Transverse colon (tissue), 4 donors: ENCODE data around the gene KCNA2. TPM values are rescaled to one million over a fixed set of nuclear protein-coding genes. Genes with fewer than 3 reads are reported as not detected.

Source experiments
- DNase-seq: peaks from one replicate; pipeline ENCODE4 v3.0.0-alpha.2; 2019
- H3K27ac ChIP-seq, 4 donors: fragments of 200-600 bp; sonication (generic); 2 replicates each; pipeline ENCODE4 v1.5.1; 2016 to 2018; ENCODE audit warnings: inconsistent platforms in 4 of 4
- H3K27me3 ChIP-seq: fragments of 200-600 bp; sonication (generic); 2 replicates; pipeline ENCODE4 v1.5.1; 2017; ENCODE audit warnings: inconsistent platforms
- H3K36me3 ChIP-seq, 4 donors: fragments of 200-600 bp; sonication (generic); 2 replicates each; pipeline ENCODE4 v1.5.1; 2017 to 2019; ENCODE audit warnings: inconsistent platforms in 4 of 4
- H3K4me1 ChIP-seq, 4 donors: fragments of 200-600 bp; sonication (generic); 2 replicates each; pipeline ENCODE4 v1.5.1; 2017 to 2020; ENCODE audit warnings: inconsistent platforms in 4 of 4
- H3K4me3 ChIP-seq, 4 donors: fragments of 200-600 bp; sonication (generic); 1 replicate in 1 of 4; 2 replicates in 3 of 4; pipeline versions ENCODE4 v1.5.1 to v1.6.1; 2017 to 2019; ENCODE audit warnings: inconsistent platforms in 4 of 4
- H3K9me3 ChIP-seq, 2 donors: fragments of 200-600 bp; sonication (generic); 2 replicates each; pipeline ENCODE4 v1.5.1; 2017 to 2019; ENCODE audit warnings: inconsistent platforms in 2 of 2
- CTCF ChIP-seq, 5 experiments: fragments of 200-600 bp in 3 of 5; fragments of 450-650 bp in 2 of 5; sonication (generic) in 3 of 5; IDR thresholded peaks; 1 replicate in 2 of 5; 2 replicates in 3 of 5; pipeline ENCODE4 v1.5.1; 2016 to 2017; ENCODE audit warnings: antibody characterized with exemption in 5 of 5, inconsistent platforms in 3 of 5, mild to moderate bottlenecking in 2 of 5, moderate library complexity in 1 of 5
- EP300 ChIP-seq: sonication (generic); formaldehyde crosslinking; IDR thresholded peaks from one replicate; pipeline ENCODE4 v1.6.1; 2017; ENCODE audit warnings: antibody characterized with exemption, low read depth
- POLR2A ChIP-seq: fragments of 450-650 bp; IDR thresholded peaks from one replicate; pipeline ENCODE4 v1.6.1; 2016; ENCODE audit warnings: antibody characterized with exemption, mild to moderate bottlenecking, moderate library complexity
- POLR2AphosphoS5 ChIP-seq, 3 donors: sonication (generic); formaldehyde crosslinking; IDR thresholded peaks; one replicate each; pipeline ENCODE4 v1.6.1; 2016; ENCODE audit warnings: antibody characterized with exemption in 3 of 3
- WGBS, 2 donors: methylation state at CpG; one replicate each; pipeline ENCODE4 v1.1.5; 2018; ENCODE audit warnings: low coverage in 1 of 2; 5-methylcytosine and 5-hydroxymethylcytosine counted together
- in situ Hi-C, 4 donors: fragments of 200-750 bp; cut with MboI; loops; one replicate each; pipeline versions ENCODE4 v1.15.0 to v1.15.1; 2017; ENCODE audit warnings: low sequenced_read_pairs in 3 of 4, low pct_ligation_motif_present in 1 of 4, low pct_unique_long_range_greater_than_20kb in 1 of 4
- intact Hi-C: fragments of 100-400 bp; cut with DNase I; formaldehyde crosslinking; loops from one replicate; pipeline ENCODE4 v1.15.1; 2023; ENCODE audit warnings: low total_unique reads
- total RNA-seq, 4 donors: library from RNA; depleted of rRNA; stranded (reverse); fragments of >200 nt; gene quantifications; one replicate each; pipeline ENCODE4 v1.1.0, GENCODE V29; 2016

The KCNA2 gene
- total RNA-seq, 4 donors from 2014 or later: 0.40 to 1.7 (median 0.68) TPM; not detected in 1

GRCh38 chr1:110627764-110628163 lies 21.6 kb upstream of the KCNA2 start:
- H3K9me3 ChIP-seq: no peaks in the 10 kb centered on the region
- no peak for TF ChIP-seq EP300
- TF ChIP-seq POLR2A: no peak
- in situ Hi-C loops: loop anchor here in 2 of 4 donors (10.0 to 25.0 kb wide), 2 partner anchors 135 to 137 kb away; no protein-coding TSS in a partner anchor
- no peak overlapping the region for H3K4me3 ChIP-seq
- 58 to 78% methylated on average over 2 of the region's 2 CpGs for WGBS, 2 donors
- no peak overlapping the region for H3K27ac ChIP-seq
- peaks cover 0 to 3% (median 0%) of the 10 kb centered on the region in 4 donors for H3K4me1 ChIP-seq
- no peaks in the 10 kb centered on the region for H3K36me3 ChIP-seq
- intact Hi-C loops: loop anchor here (5.0 kb wide), 1 partner anchor 150 kb away; no protein-coding TSS in a partner anchor
- DNase-seq: no peak
- H3K27me3 ChIP-seq: peaks cover 13% of the 10 kb centered on the region

- intact Hi-C loops: loop anchor here (5.0 kb wide), 1 partner anchor 150 kb away; no protein-coding TSS in a partner anchor
- no peak overlapping the region for H3K4me3 ChIP-seq
- WGBS, 2 donors: 59 to 73% methylated on average over 4 to 7 of the region's 7 CpGs
- no peaks in the 10 kb centered on the region for H3K9me3 ChIP-seq
- H3K36me3 ChIP-seq: no peaks in the 10 kb centered on the region
- TF ChIP-seq EP300 (no peak), CTCF (IDR thresholded peaks at IDR 0.05) (no peak), POLR2AphosphoS5 (IDR thresholded peaks at IDR 0.05) (no peak), POLR2A (no peak)
- peaks cover 11% of the 10 kb centered on the region for H3K27me3 ChIP-seq
- in situ Hi-C loops: loop anchor here in 2 of 4 donors (10.0 to 25.0 kb wide), 2 partner anchors 135 to 138 kb away; no protein-coding TSS in a partner anchor
- H3K4me1 ChIP-seq: peaks cover 0 to 3% (median 0%) of the 10 kb centered on the region in 4 donors
- no peak overlapping the region for H3K27ac ChIP-seq
- no peak for DNase-seq
Measured at GRCh38 chr1:110626889-110627288, 20.7 kb upstream of the KCNA2 start.

- intact Hi-C loops (no loop called here), in situ Hi-C loops (loop anchor here in 2 of 4 donors (5.0 to 10.0 kb wide), 2 partner anchors 144 to 147 kb away; no protein-coding TSS in a partner anchor)
- Histone ChIP-seq H3K27ac (no peak overlapping the region), H3K9me3 (no peaks in the 10 kb centered on the region), H3K4me3 (no peak overlapping the region), H3K36me3 (no peaks in the 10 kb centered on the region), H3K4me1 (peaks cover 0 to 12% (median 6%) of the 10 kb centered on the region in 4 donors), H3K27me3 (peaks cover 27% of the 10 kb centered on the region)
- TF ChIP-seq EP300 (no peak), CTCF (IDR thresholded peaks at IDR 0.05) (no peak), POLR2AphosphoS5 (IDR thresholded peaks at IDR 0.05) (no peak), POLR2A (no peak)
- WGBS, 2 donors: 62 to 65% methylated on average over 5 to 7 of the region's 7 CpGs
- DNase-seq: no peak
Measured at GRCh38 chr1:110620686-110621085, 14.5 kb upstream of the KCNA2 start.

GRCh38 chr1:110620250-110620615 lies 14.1 kb upstream of the KCNA2 start:
- no peak overlapping the region for H3K4me3 ChIP-seq
- peak; percentile 42 for DNase-seq
- no peaks in the 10 kb centered on the region for H3K9me3 ChIP-seq
- 44% methylated on average over 8 of the region's 8 CpGs; no CpG with 5 or more reads in 1 of the 2 donors for WGBS, 2 donors
- TF ChIP-seq POLR2AphosphoS5 (IDR thresholded peaks at IDR 0.05): no peak
- TF ChIP-seq CTCF (IDR thresholded peaks at IDR 0.05): no peak
- no peak for TF ChIP-seq POLR2A
- no peak for TF ChIP-seq EP300
- peaks cover 0 to 12% (median 6%) of the 10 kb centered on the region in 4 donors for H3K4me1 ChIP-seq
- in situ Hi-C loops: loop anchor here in 2 of 4 donors (5.0 to 10.0 kb wide), 2 partner anchors 145 to 147 kb away; no protein-coding TSS in a partner anchor
- H3K27ac ChIP-seq: peak overlapping the region in 2 of 4 donors; percentile 28 to 62
- no peaks in the 10 kb centered on the region for H3K36me3 ChIP-seq
- intact Hi-C loops: no loop called here
- peaks cover 32% of the 10 kb centered on the region for H3K27me3 ChIP-seq
